Left lung (tissue), 10 donors: ENCODE data around the gene SNORC. TPM values are rescaled to one million over a fixed set of nuclear protein-coding genes. Genes with fewer than 3 reads are reported as not detected.

Source experiments
- ATAC-seq: fragments of 200-7000 bp; cut with Tn5 transposase; one replicate; pipeline ENCODE4 v1.9.1; 2020; ENCODE audit warnings: moderate library complexity
- DNase-seq, 4 donors: peaks; one replicate each; pipeline ENCODE4 v3.0.0-alpha.2; 2013 to 2020
- H3K27ac ChIP-seq, 2 donors: fragments of 200-600 bp; sonication (generic) in 1 of 2; one replicate each; pipeline versions ENCODE4 v1.5.0 to v1.8.0; 2020 to 2021
- H3K27me3 ChIP-seq, 2 donors: fragments of 200-600 bp; sonication (generic) in 1 of 2; one replicate each; pipeline versions ENCODE4 v1.5.0 to v1.8.0; 2020 to 2021
- H3K36me3 ChIP-seq, 2 donors: fragments of 200-600 bp; sonication (generic) in 1 of 2; one replicate each; pipeline versions ENCODE4 v1.5.0 to v1.8.0; 2020 to 2021
- H3K4me1 ChIP-seq, 2 donors: fragments of 200-600 bp; one replicate each; pipeline ENCODE4 v1.8.0; 2021
- H3K4me3 ChIP-seq, 2 donors: fragments of 200-600 bp; sonication (generic) in 1 of 2; one replicate each; pipeline versions ENCODE4 v1.5.0 to v1.8.0; 2020 to 2021; ENCODE audit warnings: mild to moderate bottlenecking in 1 of 2
- H3K9me3 ChIP-seq, 2 donors: fragments of 200-600 bp; sonication (generic) in 1 of 2; one replicate each; pipeline versions ENCODE4 v1.5.0 to v1.8.0; 2020 to 2021
- intact Hi-C, 2 donors: fragments of 100-400 bp; cut with DNase I; formaldehyde crosslinking; loops; one replicate each; pipeline versions ENCODE4 v1.11.2 to v1.14.2; 2022
- polyA plus RNA-seq, 6 donors: library from polyadenylated mRNA; unstranded; fragments of 120-200 nt; gene quantifications; one replicate each; pipeline ENCODE4 v1.2.1, GENCODE V29; 2013; ENCODE audit not compliant: insufficient read length in 6 of 6
- total RNA-seq, 2 donors: library from RNA; stranded (reverse); fragmentation: NEBNext Ultra II Directional; extraction: Animal tissue kit (Norgen Biotek cat#: 25700); gene quantifications; one replicate each; pipeline ENCODE4 v1.2.1, GENCODE V29; 2021
- TF ChIP-seq, protein P1 (sequence below), 2 donors: fragments of 200-600 bp; sonication (generic) in 1 of 2; IDR thresholded peaks; one replicate each; pipeline versions ENCODE4 v1.5.0 to v1.8.0; 2021; ENCODE audit warnings: antibody characterized with exemption in 2 of 2
- donor health status: DM: no; HTN: yes; CAD: no.
- donor health status: DM: no; HTN: no; CAD: no.

SNORC gene
- total and polyA plus RNA-seq, 8 donors: 0.53 to 3.6 (median 1.7) TPM

DNA sequence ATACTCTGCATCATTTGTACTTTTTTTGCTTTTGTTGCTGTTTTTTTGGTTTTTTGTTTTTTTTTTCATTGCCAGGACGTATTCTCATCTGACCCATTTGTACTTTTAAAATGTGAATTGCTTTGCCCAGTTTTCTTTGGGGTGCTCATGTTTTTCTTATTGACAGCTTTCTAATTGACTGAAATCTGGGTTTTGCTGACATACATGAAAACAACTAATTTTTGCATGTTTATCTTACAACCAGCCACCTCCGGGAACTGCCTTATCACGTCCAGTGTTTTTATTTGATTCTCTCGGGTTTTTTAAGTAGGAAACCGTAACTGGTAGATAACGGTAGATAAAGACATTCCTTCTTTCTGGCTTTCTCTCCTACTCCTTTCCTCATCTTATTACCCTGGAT, 38.6 kb downstream of the SNORC start:
- no peak overlapping the region for H3K27ac ChIP-seq
- H3K4me3 ChIP-seq: no peak overlapping the region
- intact Hi-C loops: no loop called here
- DNase-seq (no peak), ATAC-seq (no peak)
- TF ChIP-seq, protein P1, sequence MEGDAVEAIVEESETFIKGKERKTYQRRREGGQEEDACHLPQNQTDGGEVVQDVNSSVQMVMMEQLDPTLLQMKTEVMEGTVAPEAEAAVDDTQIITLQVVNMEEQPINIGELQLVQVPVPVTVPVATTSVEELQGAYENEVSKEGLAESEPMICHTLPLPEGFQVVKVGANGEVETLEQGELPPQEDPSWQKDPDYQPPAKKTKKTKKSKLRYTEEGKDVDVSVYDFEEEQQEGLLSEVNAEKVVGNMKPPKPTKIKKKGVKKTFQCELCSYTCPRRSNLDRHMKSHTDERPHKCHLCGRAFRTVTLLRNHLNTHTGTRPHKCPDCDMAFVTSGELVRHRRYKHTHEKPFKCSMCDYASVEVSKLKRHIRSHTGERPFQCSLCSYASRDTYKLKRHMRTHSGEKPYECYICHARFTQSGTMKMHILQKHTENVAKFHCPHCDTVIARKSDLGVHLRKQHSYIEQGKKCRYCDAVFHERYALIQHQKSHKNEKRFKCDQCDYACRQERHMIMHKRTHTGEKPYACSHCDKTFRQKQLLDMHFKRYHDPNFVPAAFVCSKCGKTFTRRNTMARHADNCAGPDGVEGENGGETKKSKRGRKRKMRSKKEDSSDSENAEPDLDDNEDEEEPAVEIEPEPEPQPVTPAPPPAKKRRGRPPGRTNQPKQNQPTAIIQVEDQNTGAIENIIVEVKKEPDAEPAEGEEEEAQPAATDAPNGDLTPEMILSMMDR (IDR thresholded peaks at IDR 0.05): no peak
- H3K4me1 ChIP-seq: no peaks in the 10 kb centered on the region
- H3K9me3 ChIP-seq: peaks cover 0 to 18% of the 10 kb centered on the region in 2 donors
- peaks cover 2 to 28% of the 10 kb centered on the region in 2 donors for H3K27me3 ChIP-seq
- no peaks in the 10 kb centered on the region for H3K36me3 ChIP-seq

- Histone ChIP-seq H3K9me3 (peaks cover 0 to 18% of the 10 kb centered on the region in 2 donors), H3K36me3 (no peaks in the 10 kb centered on the region), H3K27me3 (peaks cover 2 to 30% of the 10 kb centered on the region in 2 donors), H3K4me3 (no peak overlapping the region), H3K4me1 (no peaks in the 10 kb centered on the region), H3K27ac (no peak overlapping the region)
- no peak for ATAC-seq
- DNase-seq: no peak
- intact Hi-C loops: no loop called here
- TF ChIP-seq, protein P1 (IDR thresholded peaks at IDR 0.05): no peak
Measured at GRCh38 chr2:232910376-232910775, 40.3 kb downstream of the SNORC start.

DNA sequence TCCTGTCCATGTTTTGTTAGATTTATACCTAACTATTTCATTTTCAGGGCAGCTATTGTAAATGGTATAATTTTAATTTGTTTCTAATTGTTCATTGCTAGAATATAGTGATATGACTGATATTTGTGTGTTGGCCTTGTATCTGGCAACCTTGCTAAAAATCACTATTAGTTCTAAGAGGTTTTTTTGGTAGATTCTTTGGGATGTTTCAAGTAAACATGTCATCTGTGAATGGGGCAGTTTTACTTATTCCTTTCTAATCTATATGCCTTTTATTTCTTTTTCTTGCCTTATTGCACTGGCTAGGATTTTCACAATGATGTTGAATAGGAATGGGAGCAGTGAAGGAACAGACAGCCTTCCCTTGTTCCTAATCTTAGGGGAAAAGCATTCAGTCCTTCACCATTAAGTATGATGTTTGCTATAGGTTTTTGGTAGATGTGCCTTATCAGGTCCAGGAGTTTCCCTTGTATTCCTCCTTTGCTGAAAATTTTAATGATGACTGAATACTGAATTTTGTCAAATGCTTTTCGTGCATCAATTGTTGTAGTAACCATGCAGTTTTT, 41.7 kb downstream of the SNORC start:
- ATAC-seq: no peak
- intact Hi-C loops: no loop called here
- Histone ChIP-seq H3K9me3 (peaks cover 0 to 18% of the 10 kb centered on the region in 2 donors), H3K27me3 (peaks cover 2 to 33% of the 10 kb centered on the region in 2 donors), H3K36me3 (no peaks in the 10 kb centered on the region), H3K4me3 (no peak overlapping the region), H3K27ac (no peak overlapping the region), H3K4me1 (no peaks in the 10 kb centered on the region)
- no peak for DNase-seq
- TF ChIP-seq, protein P1 (IDR thresholded peaks at IDR 0.05): no peak

GRCh38 chr2:232913903-232914302, 43.8 kb downstream of the SNORC start:
- H3K9me3 ChIP-seq: peaks cover 0 to 18% of the 10 kb centered on the region in 2 donors
- H3K4me1 ChIP-seq: no peaks in the 10 kb centered on the region
- no peaks in the 10 kb centered on the region for H3K36me3 ChIP-seq
- H3K27ac ChIP-seq: no peak overlapping the region
- ATAC-seq: no peak
- H3K27me3 ChIP-seq: peaks cover 0 to 46% of the 10 kb centered on the region in 2 donors
- DNase-seq: no peak
- TF ChIP-seq, protein P1 (IDR thresholded peaks at IDR 0.05): no peak
- H3K4me3 ChIP-seq: no peak overlapping the region
- intact Hi-C loops: no loop called here

DNA sequence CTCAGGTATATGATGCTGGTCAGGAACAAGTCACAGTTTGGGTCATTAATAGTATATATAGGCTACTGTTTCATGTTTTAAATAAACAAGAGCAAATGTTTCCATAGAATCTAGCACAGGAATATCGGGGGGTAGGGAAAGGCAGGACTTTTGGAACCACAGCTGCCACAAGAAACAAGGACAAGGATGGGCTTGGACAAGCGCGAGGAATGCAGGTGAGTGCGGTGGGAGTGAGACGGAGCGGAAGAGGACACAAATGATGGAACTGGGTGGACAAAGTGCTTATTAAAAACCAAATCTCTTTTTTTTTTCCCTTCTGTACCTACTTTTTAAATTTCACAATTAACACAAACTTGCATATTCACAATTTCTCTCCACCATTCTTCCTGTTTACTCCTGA, 49.1 kb downstream of the SNORC start:
- Histone ChIP-seq H3K4me3 (no peak overlapping the region), H3K27ac (no peak overlapping the region), H3K27me3 (peaks cover 0 to 64% of the 10 kb centered on the region in 2 donors), H3K4me1 (no peaks in the 10 kb centered on the region), H3K9me3 (no peaks in the 10 kb centered on the region), H3K36me3 (no peaks in the 10 kb centered on the region)
- TF ChIP-seq, protein P1 (IDR thresholded peaks at IDR 0.05): no peak
- ATAC-seq (no peak), DNase-seq (no peak)
- intact Hi-C loops: no loop called here
